ENCODE data around the gene SNTG2. TPM values are rescaled to one million over a fixed set of nuclear protein-coding genes. Genes with fewer than 3 reads are reported as not detected.

Gene SNTG2
- total RNA-seq, 3 donors from 2014 or later (not counting 1 experiment from before 2014, with no cell fraction given): not detected

DNA sequence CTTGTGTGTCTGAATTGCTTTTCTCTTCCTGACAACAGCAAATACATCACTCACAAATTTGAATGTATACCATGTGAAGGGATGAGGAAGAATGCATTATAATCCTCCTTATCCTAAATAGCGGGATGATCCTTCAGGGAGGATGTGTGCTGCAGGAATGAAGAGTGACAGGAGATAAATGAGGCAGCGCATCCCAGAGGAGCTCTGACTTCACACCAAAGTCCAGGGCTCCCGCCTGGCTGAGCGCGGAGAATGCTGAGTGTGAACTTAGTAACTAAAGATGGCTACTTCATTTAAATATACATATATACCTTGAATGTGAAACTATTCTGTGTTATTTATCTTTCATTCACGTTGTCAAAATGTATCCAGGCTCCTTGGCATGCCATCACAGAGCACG, 317.4 kb downstream of the SNTG2 start:
- no peaks in the 10 kb centered on the region for H3K4me1 Mint-ChIP-seq
- Histone ChIP-seq H3K27ac (ENCODE audit: low read length) (no peak overlapping the region), H3K27me3 (ENCODE audit: control insufficient read depth, insufficient read depth, low read length) (no peaks in the 10 kb centered on the region), H3K4me3 (ENCODE audit: low read length) (no peak overlapping the region), H3K36me3 (ENCODE audit: control insufficient read depth, insufficient read depth, low read length) (no peaks in the 10 kb centered on the region), H3K4me1 (ENCODE audit: control insufficient read depth, insufficient read depth, low read length) (no peaks in the 10 kb centered on the region), H3K9me3 (ENCODE audit: control insufficient read depth, insufficient read depth, low read length) (no peaks in the 10 kb centered on the region)
- no peak overlapping the region for H3K4me3 Mint-ChIP-seq
- no peaks in the 10 kb centered on the region for H3K36me3 Mint-ChIP-seq
- TF ChIP-seq, protein P1, sequence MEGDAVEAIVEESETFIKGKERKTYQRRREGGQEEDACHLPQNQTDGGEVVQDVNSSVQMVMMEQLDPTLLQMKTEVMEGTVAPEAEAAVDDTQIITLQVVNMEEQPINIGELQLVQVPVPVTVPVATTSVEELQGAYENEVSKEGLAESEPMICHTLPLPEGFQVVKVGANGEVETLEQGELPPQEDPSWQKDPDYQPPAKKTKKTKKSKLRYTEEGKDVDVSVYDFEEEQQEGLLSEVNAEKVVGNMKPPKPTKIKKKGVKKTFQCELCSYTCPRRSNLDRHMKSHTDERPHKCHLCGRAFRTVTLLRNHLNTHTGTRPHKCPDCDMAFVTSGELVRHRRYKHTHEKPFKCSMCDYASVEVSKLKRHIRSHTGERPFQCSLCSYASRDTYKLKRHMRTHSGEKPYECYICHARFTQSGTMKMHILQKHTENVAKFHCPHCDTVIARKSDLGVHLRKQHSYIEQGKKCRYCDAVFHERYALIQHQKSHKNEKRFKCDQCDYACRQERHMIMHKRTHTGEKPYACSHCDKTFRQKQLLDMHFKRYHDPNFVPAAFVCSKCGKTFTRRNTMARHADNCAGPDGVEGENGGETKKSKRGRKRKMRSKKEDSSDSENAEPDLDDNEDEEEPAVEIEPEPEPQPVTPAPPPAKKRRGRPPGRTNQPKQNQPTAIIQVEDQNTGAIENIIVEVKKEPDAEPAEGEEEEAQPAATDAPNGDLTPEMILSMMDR (IDR thresholded peaks at IDR 0.05): no peak
- ATAC-seq: no peak
- 79% methylated on average over 4 of the region's 7 CpGs for WGBS (ENCODE audit: insufficient coverage)
- H3K9me3 Mint-ChIP-seq: no peaks in the 10 kb centered on the region
- H3K27ac Mint-ChIP-seq: no peak overlapping the region
- DNase-seq: no peak
- intact Hi-C loops (cut with micrococcal nuclease): no loop called here
- peaks cover 11 to 15% of the 10 kb centered on the region in 2 donors for H3K27me3 Mint-ChIP-seq (ENCODE audit: low read depth in 2 of 2)

DNA sequence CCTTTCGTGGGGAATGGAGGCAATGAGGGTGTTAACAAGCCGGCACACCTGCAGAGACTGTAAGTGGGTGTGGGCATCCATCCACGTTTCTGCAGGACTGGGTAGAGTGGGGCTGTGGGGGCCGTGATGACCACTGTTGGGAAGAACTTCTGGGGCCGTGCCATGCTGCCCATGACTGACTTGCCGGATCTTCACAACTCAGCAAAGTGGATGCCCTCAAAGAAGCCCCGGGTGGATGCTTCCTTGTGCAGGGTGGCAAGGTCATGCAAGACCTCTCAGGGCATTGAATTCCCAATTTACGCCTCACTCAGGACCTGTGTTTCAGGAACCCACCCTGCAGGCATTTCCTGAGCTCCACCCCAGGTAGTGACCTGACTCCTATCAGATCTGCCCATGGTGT, 319.2 kb downstream of the SNTG2 start:
- ATAC-seq: no peak
- no peak overlapping the region for H3K4me3 Mint-ChIP-seq

DNA sequence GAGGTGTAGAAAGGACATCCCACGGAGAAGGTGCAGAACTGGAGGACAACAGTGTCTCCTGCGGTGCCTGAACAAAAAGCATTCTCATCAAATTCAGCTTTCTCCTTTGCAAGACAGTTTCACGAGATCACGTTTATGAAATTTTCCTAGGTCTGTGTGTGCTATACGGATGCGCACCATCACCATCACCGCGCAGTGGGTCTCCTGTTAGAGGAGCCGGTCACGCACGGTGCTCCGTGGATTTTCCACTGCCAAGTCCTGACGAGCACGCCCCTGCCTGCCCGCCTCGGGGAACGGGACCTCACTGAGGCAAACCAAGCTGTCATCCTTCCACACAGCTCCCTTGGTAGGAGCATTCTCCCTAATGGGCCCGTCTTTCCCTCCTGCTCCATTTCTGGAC, 322.2 kb downstream of the SNTG2 start:
- intact Hi-C loops (cut with micrococcal nuclease): no loop called here
- no peaks in the 10 kb centered on the region for H3K36me3 ChIP-seq (ENCODE audit: control insufficient read depth, insufficient read depth, low read length)
- ATAC-seq (no peak), DNase-seq (no peak)
- H3K9me3 Mint-ChIP-seq: peaks cover 0 to 2% of the 10 kb centered on the region in 2 donors
- no peak overlapping the region for H3K4me3 ChIP-seq (ENCODE audit: low read length)
- H3K4me1 Mint-ChIP-seq: no peaks in the 10 kb centered on the region
- H3K27ac ChIP-seq (ENCODE audit: low read length): no peak overlapping the region
- WGBS (ENCODE audit: insufficient coverage): 93% methylated on average over 18 of the region's 18 CpGs
- no peak overlapping the region for H3K27ac Mint-ChIP-seq
- H3K9me3 ChIP-seq (ENCODE audit: control insufficient read depth, insufficient read depth, low read length): no peaks in the 10 kb centered on the region
- H3K36me3 Mint-ChIP-seq: no peaks in the 10 kb centered on the region
- no peaks in the 10 kb centered on the region for H3K27me3 ChIP-seq (ENCODE audit: control insufficient read depth, insufficient read depth, low read length)
- peaks cover 3 to 13% of the 10 kb centered on the region in 2 donors for H3K27me3 Mint-ChIP-seq (ENCODE audit: low read depth in 2 of 2)
- no peak overlapping the region for H3K4me3 Mint-ChIP-seq
- TF ChIP-seq, protein P1 (IDR thresholded peaks at IDR 0.05): no peak
- no peaks in the 10 kb centered on the region for H3K4me1 ChIP-seq (ENCODE audit: control insufficient read depth, insufficient read depth, low read length)

More for the DNA sequence above, 319.2 kb downstream of the SNTG2 start:
- no peak overlapping the region for H3K27ac Mint-ChIP-seq
- no peak overlapping the region for H3K4me3 ChIP-seq (ENCODE audit: low read length)
- H3K9me3 ChIP-seq (ENCODE audit: control insufficient read depth, insufficient read depth, low read length): no peaks in the 10 kb centered on the region
- 79% methylated on average over 8 of the region's 8 CpGs for WGBS (ENCODE audit: insufficient coverage)
- H3K27ac ChIP-seq (ENCODE audit: low read length): no peak overlapping the region
- peaks cover 0 to 2% of the 10 kb centered on the region in 2 donors for H3K9me3 Mint-ChIP-seq
- no peaks in the 10 kb centered on the region for H3K4me1 ChIP-seq (ENCODE audit: control insufficient read depth, insufficient read depth, low read length)
- intact Hi-C loops (cut with micrococcal nuclease): no loop called here
- TF ChIP-seq, protein P1 (IDR thresholded peaks at IDR 0.05): no peak
- no peaks in the 10 kb centered on the region for H3K36me3 ChIP-seq (ENCODE audit: control insufficient read depth, insufficient read depth, low read length)
- H3K36me3 Mint-ChIP-seq: no peaks in the 10 kb centered on the region
- no peaks in the 10 kb centered on the region for H3K4me1 Mint-ChIP-seq
- H3K27me3 ChIP-seq (ENCODE audit: control insufficient read depth, insufficient read depth, low read length): no peaks in the 10 kb centered on the region
- H3K27me3 Mint-ChIP-seq (ENCODE audit: low read depth in 2 of 2): peaks cover 11 to 15% of the 10 kb centered on the region in 2 donors
- no peak for DNase-seq

DNA sequence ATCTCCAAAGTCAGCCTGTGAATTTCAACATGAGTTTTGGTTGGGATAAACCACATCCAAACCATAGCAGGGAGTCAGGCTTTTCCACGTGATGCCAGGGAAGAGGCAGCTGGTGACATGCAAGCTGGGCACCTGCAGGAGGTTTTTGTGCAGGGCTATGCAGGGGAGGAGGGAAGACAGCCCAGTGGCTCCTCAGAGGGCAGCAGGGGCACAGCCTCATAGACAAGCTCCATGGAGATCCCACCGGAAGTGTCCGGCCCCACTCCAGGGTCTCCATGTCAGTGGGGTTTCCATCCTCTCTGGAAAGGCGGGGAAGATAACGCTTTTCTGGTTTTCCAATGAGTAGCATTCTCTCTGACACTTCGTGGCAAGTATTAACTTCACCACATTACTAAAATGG, 327.0 kb downstream of the SNTG2 start:
- Mint-ChIP-seq H3K9me3 (peaks cover 0 to 2% of the 10 kb centered on the region in 2 donors), H3K4me1 (no peaks in the 10 kb centered on the region), H3K27ac (no peak overlapping the region), H3K36me3 (no peaks in the 10 kb centered on the region), H3K4me3 (no peak overlapping the region), H3K27me3 (ENCODE audit: low read depth in 2 of 2) (peaks cover 0 to 4% of the 10 kb centered on the region in 2 donors)
- DNase-seq (no peak), ATAC-seq (no peak)
- Histone ChIP-seq H3K36me3 (ENCODE audit: control insufficient read depth, insufficient read depth, low read length) (no peaks in the 10 kb centered on the region), H3K27me3 (ENCODE audit: control insufficient read depth, insufficient read depth, low read length) (no peaks in the 10 kb centered on the region), H3K4me3 (ENCODE audit: low read length) (no peak overlapping the region), H3K27ac (ENCODE audit: low read length) (no peak overlapping the region), H3K9me3 (ENCODE audit: control insufficient read depth, insufficient read depth, low read length) (no peaks in the 10 kb centered on the region), H3K4me1 (ENCODE audit: control insufficient read depth, insufficient read depth, low read length) (no peaks in the 10 kb centered on the region)
- intact Hi-C loops (cut with micrococcal nuclease): no loop called here
- 84% methylated on average over 6 of the region's 6 CpGs for WGBS (ENCODE audit: insufficient coverage)
- TF ChIP-seq, protein P1 (IDR thresholded peaks at IDR 0.05): no peak

Measured in natural killer cell (primary cell).